Endothelial cell of umbilical vein (primary cell): ENCODE results near the gene TENM4. TPM values are rescaled to one million over a fixed set of nuclear protein-coding genes. Genes with fewer than 3 reads are reported as not detected.

Experiments
- BruUV-seq: library from RNA; stranded (reverse); fragments of 400-500 nt; replicated peaks from 2 replicates; lab custom pipeline; 2021; lab: Mats Ljungman, UMichigan
- CTCF ChIA-PET: fragments of 300-600, 350-600 bp; sonication (Branson Sonifier 250); formaldehyde crosslinking; loops from one replicate; lab custom pipeline; 2021; ENCODE audit warnings: antibody characterized with exemption, inconsistent platforms; lab: Charles Lee
- POLR2A ChIA-PET: fragments of 300-600, 350-600 bp; sonication (Branson Sonifier 250); formaldehyde crosslinking; loops from one replicate; lab custom pipeline; 2021; ENCODE audit warnings: antibody characterized with exemption, inconsistent platforms; lab: Charles Lee
- DNase-seq: peaks from one replicate; pipeline ENCODE4 v3.0.0-alpha.2; 2011; ENCODE audit warnings: low read depth, low spot score
- FAIRE-seq: peaks from 2 replicates; lab custom pipeline; 2011; peaks lifted over from hg19 to GRCh38; lab: Jason Lieb, UNC
- H2AFZ ChIP-seq: 2 replicates; pipeline ENCODE4 v1.6.0; 2012; ENCODE audit warnings: low read depth, low read length, control low read depth, inconsistent platforms
- H3K27ac ChIP-seq: 2 replicates; pipeline ENCODE4 v1.5.1; 2011; ENCODE audit warnings: low read depth, mild to moderate bottlenecking, control low read depth, low read length, moderate library complexity; ENCODE audit not compliant: insufficient read depth
- H3K27me3 ChIP-seq, 2 experiments: 2 replicates each; pipeline versions ENCODE4 v1.6.0 to v1.6.1; 2011; ENCODE audit warnings: low read length in 2 of 2, mixed read lengths in 1 of 2; ENCODE audit not compliant: control insufficient read depth in 2 of 2, insufficient read depth in 2 of 2
- H3K36me3 ChIP-seq, 2 experiments: 2 replicates in 1 of 2; 3 replicates in 1 of 2; pipeline ENCODE4 v1.5.1; 2011; ENCODE audit warnings: low read length in 2 of 2, mild to moderate bottlenecking in 1 of 2, moderate library complexity in 1 of 2; ENCODE audit not compliant: control insufficient read depth in 2 of 2, insufficient read depth in 2 of 2; ENCODE audit errors: extremely low read depth in 1 of 2
- H3K4me1 ChIP-seq: 3 replicates; pipeline ENCODE4 v1.5.1; 2011; ENCODE audit warnings: mild to moderate bottlenecking, low read length; ENCODE audit not compliant: control insufficient read depth, insufficient read depth; ENCODE audit errors: extremely low read depth
- H3K4me2 ChIP-seq: 2 replicates; pipeline ENCODE4 v1.6.1; 2011; ENCODE audit warnings: low read length, control low read depth, mixed read lengths; ENCODE audit not compliant: insufficient read depth
- H3K4me3 ChIP-seq, 3 experiments: fragments of 200-600 bp in 1 of 3; sonication (generic), shearing (Covaris generic) in 1 of 3; replicated peaks in 1 of 3; 2 replicates each; pipeline ENCODE4 v1.5.1; 2011 to 2016; ENCODE audit warnings: control low read depth in 3 of 3, low read length in 3 of 3, mild to moderate bottlenecking in 2 of 3, inconsistent platforms in 1 of 3, low read depth in 1 of 3, moderate library complexity in 1 of 3; ENCODE audit not compliant: insufficient read depth in 1 of 3
- H3K79me2 ChIP-seq: 2 replicates; pipeline ENCODE4 v1.6.0; 2012; ENCODE audit warnings: low read length, inconsistent platforms; ENCODE audit not compliant: control insufficient read depth, insufficient read depth
- H3K9ac ChIP-seq: replicated peaks from 2 replicates; pipeline ENCODE3; 2011; ENCODE audit warnings: low read length, control low read depth; ENCODE audit not compliant: insufficient read depth; ENCODE audit errors: extremely low read depth
- H3K9me1 ChIP-seq: replicated peaks from 3 replicates; pipeline ENCODE4 v1.6.0; 2011; ENCODE audit warnings: mild to moderate bottlenecking, low read length; ENCODE audit not compliant: control insufficient read depth, insufficient read depth; ENCODE audit errors: extremely low read depth
- H3K9me3 ChIP-seq: replicated peaks from 2 replicates; pipeline ENCODE4 v1.5.1; 2012; ENCODE audit warnings: low read length, inconsistent platforms; ENCODE audit not compliant: control insufficient read depth, insufficient read depth
- H4K20me1 ChIP-seq: replicated peaks from 2 replicates; pipeline ENCODE3; 2011; ENCODE audit warnings: mild to moderate bottlenecking, low read length; ENCODE audit not compliant: control insufficient read depth, insufficient read depth; ENCODE audit errors: extremely low read depth
- CTCF ChIP-seq, 2 donors: IDR thresholded peaks; 1 replicate in 1 of 2; 2 replicates in 1 of 2; pipeline ENCODE4 v1.5.1; 2011; ENCODE audit warnings: low read length in 2 of 2, mild to moderate bottlenecking in 2 of 2, moderate library complexity in 2 of 2, control low read depth in 1 of 2, inconsistent platforms in 1 of 2, low read depth in 1 of 2; ENCODE audit not compliant: insufficient read depth in 1 of 2; ENCODE audit errors: extremely low read depth in 1 of 2
- EZH2 ChIP-seq: IDR thresholded peaks from 2 replicates; pipeline ENCODE4 v1.6.1; 2012; ENCODE audit warnings: borderline replicate concordance, low read depth, mild to moderate bottlenecking, moderate library complexity, low read length, inconsistent platforms; ENCODE audit not compliant: severe bottlenecking
- FOS ChIP-seq: IDR thresholded peaks from 2 replicates; pipeline ENCODE4 v1.6.1; 2011; ENCODE audit warnings: mild to moderate bottlenecking, low read length, moderate library complexity, borderline replicate concordance; ENCODE audit not compliant: insufficient read depth
- GATA2 ChIP-seq: IDR thresholded peaks from 2 replicates; pipeline ENCODE4 v1.7.0; 2011; ENCODE audit warnings: low read depth, mild to moderate bottlenecking, moderate library complexity, mixed read lengths, low read length; ENCODE audit not compliant: insufficient read length, insufficient read depth
- JUN ChIP-seq: IDR thresholded peaks from 2 replicates; pipeline ENCODE4 v1.6.1; 2011; ENCODE audit warnings: borderline replicate concordance, low read depth; ENCODE audit not compliant: insufficient read length, insufficient read depth
- MAX ChIP-seq: IDR thresholded peaks from 2 replicates; pipeline ENCODE4 v1.6.1; 2011; ENCODE audit not compliant: insufficient read depth, insufficient read length
- MYC ChIP-seq: IDR thresholded peaks from one replicate; pipeline ENCODE4 v1.6.1; 2011; ENCODE audit warnings: mild to moderate bottlenecking, low read depth, low read length
- POLR2A ChIP-seq: IDR thresholded peaks from 2 replicates; pipeline ENCODE4 v1.6.1; 2012; ENCODE audit warnings: low read depth, mild to moderate bottlenecking, control low read depth, low read length
- POLR2AphosphoS5 ChIP-seq: IDR thresholded peaks from 2 replicates; pipeline ENCODE4 v1.6.1; 2012; ENCODE audit warnings: low read depth, mild to moderate bottlenecking, control low read depth, low read length, moderate library complexity; ENCODE audit not compliant: insufficient read depth
- dilution Hi-C: fragments of 300-500 bp; cut with MboI; formaldehyde crosslinking; loops from one replicate; pipeline ENCODE4 v1.15.0; 2019; ENCODE audit warnings: low sequenced_read_pairs; ENCODE audit not compliant: extremely low pct_ligation_motif_present
- intact Hi-C: fragments of 100-400 bp; cut with micrococcal nuclease; formaldehyde crosslinking; loops from one replicate; pipeline ENCODE4 v1.10.0; 2022
- polyA plus RNA-seq, 4 experiments: library from polyadenylated mRNA; depleted of rRNA in 3 of 4; stranded (reverse) in 3 of 4; unstranded in 1 of 4; fragments of >200 nt; gene quantifications; 2 replicates each; pipeline versions ENCODE4 v1.2.1 to v1.2.3, GENCODE V29; 2011 to 2012; ENCODE audit warnings: missing spikeins in 1 of 4
- total RNA-seq: library from RNA; stranded (reverse); gene quantifications from 2 replicates; pipeline ENCODE4 v1.2.3, GENCODE V29; 2021

Gene TENM4
- total and polyA plus RNA-seq, 2 donors (not counting 3 experiments of a cell fraction or from before 2014, with no cell fraction given), result 0.06 to 0.27 TPM

GRCh38 chr11:79186669-79187068, 254.2 kb downstream of the TENM4 start:
- ChIA-PET CTCF (no interaction called here), POLR2A (no interaction called here)
- no peak for FAIRE-seq
- H3K79me2 ChIP-seq, result no peaks in the 10 kb centered on the region
- H4K20me1 ChIP-seq, result no peaks in the 10 kb centered on the region
- no peak overlapping the region for H3K27ac ChIP-seq
- intact Hi-C loops, result no loop called here
- H3K4me1 ChIP-seq, result no peaks in the 10 kb centered on the region
- no peaks in the 10 kb centered on the region for H3K36me3 ChIP-seq
- H3K27me3 ChIP-seq, result no peaks in the 10 kb centered on the region
- no peak overlapping the region for H3K9ac ChIP-seq
- dilution Hi-C loops, result no loop called here
- no peak overlapping the region for H2AFZ ChIP-seq
- H3K9me3 ChIP-seq, result no peaks in the 10 kb centered on the region
- BruUV-seq, result no TSS peak
- H3K4me3 ChIP-seq, result no peak overlapping the region
- DNase-seq, result no peak
- H3K4me2 ChIP-seq, result no peak overlapping the region
- no peaks in the 10 kb centered on the region for H3K9me1 ChIP-seq
- TF ChIP-seq JUN (no peak), CTCF (IDR thresholded peaks at IDR 0.05; ENCODE audit: extremely low read depth in 1 of 2, insufficient read depth in 1 of 2, low read depth in 1 of 2, low read length in 2 of 2) (no peak), POLR2AphosphoS5 (no peak), EZH2 (no peak), FOS (no peak), MYC (no peak), MAX (no peak), GATA2 (no peak), POLR2A (no peak)
